T-helper 1 cell treated with Interleukin-12 subunit alpha and Interleukin-12 subunit beta and Interleukin-4 antibody, amounts not matched to agents 30 μg/mL and 1 μg/mL, for 36 hours (primary cell): ENCODE results near the gene EXOC4.
"Not testable (repeated sequence)": the region's sequence is repeated elsewhere in the genome, so short reads cannot be mapped to it uniquely, and the experiment has no call there.

Experiments
- H3K27ac Mint-ChIP-seq: one replicate; pipeline ENCODE4 v1.8.0; 2021; ENCODE audit warnings: mild to moderate bottlenecking, mixed read lengths
- H3K27me3 Mint-ChIP-seq: one replicate; pipeline ENCODE4 v1.8.0; 2021; ENCODE audit warnings: low read depth, mixed read lengths
- H3K36me3 Mint-ChIP-seq: one replicate; pipeline ENCODE4 v1.8.0; 2021; ENCODE audit warnings: low read depth, mixed read lengths
- H3K4me1 Mint-ChIP-seq: one replicate; pipeline ENCODE4 v1.8.0; 2021; ENCODE audit warnings: low read depth, mixed read lengths
- H3K4me3 Mint-ChIP-seq: one replicate; pipeline ENCODE4 v1.8.0; 2021; ENCODE audit warnings: mild to moderate bottlenecking, moderate library complexity, mixed read lengths
- H3K9me3 Mint-ChIP-seq: one replicate; pipeline ENCODE4 v1.8.0; 2021; ENCODE audit warnings: mixed read lengths

The EXOC4 gene

GRCh38 chr7:133771788-133772419 is 519.0 kb downstream of the EXOC4 start:
- H3K27me3 Mint-ChIP-seq: no peaks in the 10 kb centered on the region

GRCh38 chr7:133773601-133774000 is 520.7 kb downstream of the EXOC4 start:
- no peaks in the 10 kb centered on the region for H3K27me3 Mint-ChIP-seq
- H3K4me3 Mint-ChIP-seq: no peak overlapping the region
- H3K27ac Mint-ChIP-seq: no peak overlapping the region
- no peaks in the 10 kb centered on the region for H3K9me3 Mint-ChIP-seq
- H3K4me1 Mint-ChIP-seq: peaks cover 3% of the 10 kb centered on the region
- no peaks in the 10 kb centered on the region for H3K36me3 Mint-ChIP-seq

More at GRCh38 chr7:133771788-133772419, 519.0 kb downstream of the EXOC4 start:
- Mint-ChIP-seq H3K27ac (no peak overlapping the region), H3K9me3 (no peaks in the 10 kb centered on the region), H3K4me3 (no peak overlapping the region), H3K4me1 (no peaks in the 10 kb centered on the region), H3K36me3 (no peaks in the 10 kb centered on the region)

- Mint-ChIP-seq H3K27ac (no peak overlapping the region), H3K4me1 (peaks cover 3% of the 10 kb centered on the region), H3K36me3 (no peaks in the 10 kb centered on the region), H3K27me3 (no peaks in the 10 kb centered on the region), H3K9me3 (peaks cover 7% of the 10 kb centered on the region), H3K4me3 (no peak overlapping the region)
Observed at GRCh38 chr7:133775201-133775600, 522.3 kb downstream of the EXOC4 start.

DNA sequence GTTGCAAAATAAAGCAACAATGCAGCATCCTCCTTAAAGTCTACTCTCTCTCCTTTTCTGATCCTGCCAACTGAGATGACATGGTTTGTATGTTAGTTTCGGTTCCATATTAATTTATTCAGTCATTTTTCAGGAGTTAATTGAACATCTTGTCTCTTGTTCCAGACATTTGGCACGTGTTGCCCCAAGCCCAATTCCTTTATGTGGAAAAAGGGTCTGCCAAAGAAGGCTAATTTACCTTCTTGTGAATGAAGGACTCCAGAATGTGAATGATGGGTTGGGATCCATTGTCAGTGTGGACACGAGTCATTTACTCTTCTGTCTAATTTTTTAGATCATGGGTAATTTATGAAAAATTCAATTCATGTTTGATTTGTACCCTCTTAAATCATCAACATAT is 523.4 kb downstream of the EXOC4 start:
- H3K4me1 Mint-ChIP-seq: peaks cover 3% of the 10 kb centered on the region
- H3K27ac Mint-ChIP-seq: no peak overlapping the region
- H3K36me3 Mint-ChIP-seq: no peaks in the 10 kb centered on the region
- H3K9me3 Mint-ChIP-seq: peaks cover 7% of the 10 kb centered on the region
- no peaks in the 10 kb centered on the region for H3K27me3 Mint-ChIP-seq
- no peak overlapping the region for H3K4me3 Mint-ChIP-seq

GRCh38 chr7:133777701-133778100 is 524.8 kb downstream of the EXOC4 start:
- Mint-ChIP-seq H3K4me1 (peaks cover 3% of the 10 kb centered on the region), H3K27ac (no peak overlapping the region), H3K36me3 (no peaks in the 10 kb centered on the region), H3K9me3 (peaks cover 7% of the 10 kb centered on the region), H3K4me3 (no peak overlapping the region), H3K27me3 (no peaks in the 10 kb centered on the region)

DNA sequence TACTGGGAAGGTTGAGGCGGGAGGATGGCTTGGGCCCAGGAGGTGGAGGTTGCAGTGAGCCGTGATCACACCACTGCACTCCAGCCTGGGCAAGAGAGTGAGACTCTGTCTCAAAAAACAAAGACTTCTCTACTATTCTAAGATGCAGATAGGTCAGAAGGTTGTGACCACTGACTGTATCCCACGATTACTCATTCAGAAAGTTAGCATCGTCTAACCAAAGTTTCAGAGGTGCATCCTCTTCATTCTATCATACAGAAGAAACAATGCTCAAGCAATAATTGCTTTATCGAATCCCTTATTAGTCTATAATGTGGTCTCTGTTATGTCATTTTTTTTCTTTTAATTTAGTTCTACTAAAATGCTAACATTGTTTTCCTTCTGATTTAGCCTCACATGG is 525.6 kb downstream of the EXOC4 start:
- Mint-ChIP-seq H3K4me3 (no peak overlapping the region), H3K36me3 (no peaks in the 10 kb centered on the region), H3K27me3 (no peaks in the 10 kb centered on the region), H3K9me3 (peaks cover 7% of the 10 kb centered on the region), H3K4me1 (peaks cover 3% of the 10 kb centered on the region), H3K27ac (no peak overlapping the region)

- not testable (repeated sequence) for H3K4me1 Mint-ChIP-seq
Observed at GRCh38 chr7:133779538-133779937, 526.7 kb downstream of the EXOC4 start.

GRCh38 chr7:133780912-133781311 is 528.0 kb downstream of the EXOC4 start:
- Mint-ChIP-seq H3K4me1 (peaks cover 3% of the 10 kb centered on the region), H3K4me3 (no peak overlapping the region), H3K36me3 (no peaks in the 10 kb centered on the region), H3K27me3 (no peaks in the 10 kb centered on the region), H3K9me3 (peaks cover 7% of the 10 kb centered on the region), H3K27ac (no peak overlapping the region)

More at GRCh38 chr7:133779538-133779937, 526.7 kb downstream of the EXOC4 start:
- H3K27ac Mint-ChIP-seq, H3K9me3 Mint-ChIP-seq, H3K4me3 Mint-ChIP-seq, H3K36me3 Mint-ChIP-seq, H3K27me3 Mint-ChIP-seq: not testable (repeated sequence)

GRCh38 chr7:133781486-133782090 is 528.7 kb downstream of the EXOC4 start:
- Mint-ChIP-seq H3K4me1 (peaks cover 3% of the 10 kb centered on the region), H3K27ac (no peak overlapping the region), H3K27me3 (no peaks in the 10 kb centered on the region), H3K4me3 (no peak overlapping the region), H3K9me3 (peaks cover 7% of the 10 kb centered on the region), H3K36me3 (no peaks in the 10 kb centered on the region)

- no peak overlapping the region for H3K4me3 Mint-ChIP-seq
Observed at GRCh38 chr7:133782470-133782869, 529.6 kb downstream of the EXOC4 start.

DNA sequence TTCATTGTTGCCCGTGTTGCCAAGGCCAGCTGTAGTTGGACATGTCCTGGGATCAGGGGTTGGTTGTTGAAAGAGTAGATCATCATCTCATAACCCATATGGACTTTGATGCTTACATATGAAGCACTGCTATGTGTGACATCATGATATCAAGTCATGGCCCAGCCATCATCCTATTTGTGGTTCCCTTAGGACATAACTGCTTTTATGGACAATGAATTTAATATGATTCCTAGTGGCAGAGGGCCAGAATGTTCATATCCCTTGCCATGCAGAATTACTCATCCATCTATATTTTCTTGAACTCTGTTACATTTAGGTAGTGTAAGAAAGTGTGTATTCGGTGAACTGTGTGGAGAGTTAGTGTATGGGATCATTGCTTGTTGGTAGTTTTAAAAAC is 530.4 kb downstream of the EXOC4 start:
- no peaks in the 10 kb centered on the region for H3K27me3 Mint-ChIP-seq
- no peak overlapping the region for H3K27ac Mint-ChIP-seq
- H3K9me3 Mint-ChIP-seq: peaks cover 7% of the 10 kb centered on the region
- H3K4me3 Mint-ChIP-seq: no peak overlapping the region
- H3K36me3 Mint-ChIP-seq: no peaks in the 10 kb centered on the region
- H3K4me1 Mint-ChIP-seq: no peaks in the 10 kb centered on the region

More at GRCh38 chr7:133782470-133782869, 529.6 kb downstream of the EXOC4 start:
- no peak overlapping the region for H3K27ac Mint-ChIP-seq
- peaks cover 3% of the 10 kb centered on the region for H3K4me1 Mint-ChIP-seq
- H3K27me3 Mint-ChIP-seq: no peaks in the 10 kb centered on the region
- no peaks in the 10 kb centered on the region for H3K36me3 Mint-ChIP-seq
- H3K9me3 Mint-ChIP-seq: peaks cover 7% of the 10 kb centered on the region

- Mint-ChIP-seq H3K36me3 (no peaks in the 10 kb centered on the region), H3K4me1 (no peaks in the 10 kb centered on the region), H3K9me3 (peaks cover 3% of the 10 kb centered on the region), H3K4me3 (no peak overlapping the region), H3K27me3 (no peaks in the 10 kb centered on the region), H3K27ac (no peak overlapping the region)
Observed at GRCh38 chr7:133784486-133785001, 531.7 kb downstream of the EXOC4 start.

DNA sequence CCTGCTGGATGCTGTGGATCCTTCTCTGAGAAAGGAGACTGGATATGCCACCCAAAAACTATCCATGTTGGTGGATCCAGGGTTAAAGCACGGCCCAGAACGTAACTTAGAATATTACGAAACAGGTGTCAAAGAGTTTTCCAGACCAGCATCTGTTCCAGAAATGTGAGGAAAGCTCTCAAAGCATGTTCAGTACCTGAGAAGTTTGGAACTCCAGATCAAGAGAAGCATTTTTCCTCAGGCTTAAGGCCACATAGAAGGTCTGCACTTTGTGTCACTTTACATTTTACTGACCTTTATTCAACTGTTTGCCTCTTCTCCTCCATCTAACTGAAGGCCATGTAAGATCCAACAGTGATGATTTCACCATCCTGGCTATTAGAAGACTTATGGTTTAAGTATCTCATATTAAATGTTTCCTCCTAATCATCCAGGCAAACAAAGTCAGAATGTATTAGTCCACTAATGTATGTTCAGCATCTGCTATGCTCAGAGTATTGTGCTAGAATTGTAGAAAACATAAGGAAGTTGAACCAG is 533.6 kb downstream of the EXOC4 start:
- H3K36me3 Mint-ChIP-seq: no peaks in the 10 kb centered on the region
- H3K9me3 Mint-ChIP-seq: no peaks in the 10 kb centered on the region
- H3K27me3 Mint-ChIP-seq: no peaks in the 10 kb centered on the region
- no peak overlapping the region for H3K4me3 Mint-ChIP-seq
- no peaks in the 10 kb centered on the region for H3K4me1 Mint-ChIP-seq
- H3K27ac Mint-ChIP-seq: no peak overlapping the region

- no peak overlapping the region for H3K27ac Mint-ChIP-seq
- no peaks in the 10 kb centered on the region for H3K27me3 Mint-ChIP-seq
- H3K4me1 Mint-ChIP-seq: no peaks in the 10 kb centered on the region
- no peaks in the 10 kb centered on the region for H3K9me3 Mint-ChIP-seq
- H3K36me3 Mint-ChIP-seq: no peaks in the 10 kb centered on the region
- H3K4me3 Mint-ChIP-seq: no peak overlapping the region
Observed at GRCh38 chr7:133789974-133790373, 537.1 kb downstream of the EXOC4 start.

GRCh38 chr7:133790911-133791310 is 538.0 kb downstream of the EXOC4 start:
- H3K4me3 Mint-ChIP-seq: no peak overlapping the region
- H3K4me1 Mint-ChIP-seq: no peaks in the 10 kb centered on the region
- no peak overlapping the region for H3K27ac Mint-ChIP-seq
- no peaks in the 10 kb centered on the region for H3K36me3 Mint-ChIP-seq
- H3K27me3 Mint-ChIP-seq: no peaks in the 10 kb centered on the region
- H3K9me3 Mint-ChIP-seq: no peaks in the 10 kb centered on the region
